ENCODE measurements around the gene SEC14L3. TPM values are rescaled to one million over a fixed set of nuclear protein-coding genes. Genes with fewer than 3 reads are reported as not detected.

Gene SEC14L3
- total RNA-seq, 1 donor from 2014 or later: not detected

- peak; percentile 60 for ATAC-seq
Observed at GRCh38 chr22:30422481-30423300, 49.1 kb downstream of the SEC14L3 start.

- ATAC-seq: no peak
Observed at GRCh38 chr22:30421695-30422480, 49.9 kb downstream of the SEC14L3 start.

GRCh38 chr22:30420347-30421125 lies 51.3 kb downstream of the SEC14L3 start:
- ATAC-seq: peak; percentile 28

- ATAC-seq: no peak
Observed at GRCh38 chr22:30416837-30417236, 55.0 kb downstream of the SEC14L3 start.

GRCh38 chr22:30416403-30416802 lies 55.4 kb downstream of the SEC14L3 start:
- ATAC-seq: peak; percentile 57

GRCh38 chr22:30414525-30415047 lies 57.2 kb downstream of the SEC14L3 start:
- ATAC-seq: no peak

GRCh38 chr22:30413745-30414524 lies 57.9 kb downstream of the SEC14L3 start:
- no peak for ATAC-seq

GRCh38 chr22:30413001-30413400 lies 58.8 kb downstream of the SEC14L3 start:
- no peak for ATAC-seq

- peak; percentile 74 for ATAC-seq
Observed at GRCh38 chr22:30411780-30412179, 60.0 kb downstream of the SEC14L3 start.

Other genes starting within 250 kb of the SEC14L3 start
- gene LIF, start 225.3 kb downstream of the SEC14L3 start, total RNA-seq: 0.24 TPM
- 0.28 TPM for gene OSM, start 205.2 kb downstream of the SEC14L3 start, total RNA-seq
- 43.7 TPM for gene CASTOR1, start 182.5 kb downstream of the SEC14L3 start, total RNA-seq
- gene TBC1D10A, start 145.1 kb downstream of the SEC14L3 start, total RNA-seq: 44.5 TPM
- 111 TPM for gene SF3A1, start 115.1 kb downstream of the SEC14L3 start, total RNA-seq
- gene CCDC157, start 115.0 kb downstream of the SEC14L3 start, total RNA-seq: 1.2 TPM
- gene RNF215, start 84.6 kb downstream of the SEC14L3 start, total RNA-seq: 4.8 TPM
- gene SEC14L2, start 75.0 kb downstream of the SEC14L3 start, total RNA-seq: 19.9 TPM
- 14.1 TPM for gene MTFP1, start 46.2 kb downstream of the SEC14L3 start, total RNA-seq
- gene SEC14L4, start 33.7 kb upstream of the SEC14L3 start, total RNA-seq: not detected
- not detected for gene SEC14L6, start 74.7 kb upstream of the SEC14L3 start, total RNA-seq
- gene GAL3ST1, start 102.6 kb upstream of the SEC14L3 start, total RNA-seq: not detected
- gene PES1, start 119.9 kb upstream of the SEC14L3 start, total RNA-seq: 55.8 TPM
- 3.5 TPM for gene TCN2, start 135.2 kb upstream of the SEC14L3 start, total RNA-seq
- 2.0 TPM for gene SLC35E4, start 163.8 kb upstream of the SEC14L3 start, total RNA-seq
- gene DUSP18, start 195.9 kb upstream of the SEC14L3 start, total RNA-seq: 10.4 TPM
- 3.0 TPM for gene OSBP2, start 222.9 kb upstream of the SEC14L3 start, total RNA-seq